NCI-H1930 (cell line): ENCODE measurements around the gene PPP1R10.

Experiments used
- DNase-seq, 2 experiments: peaks; one replicate each; lab custom pipeline; 2025; lab: John Stamatoyannopoulos, UW

The PPP1R10 gene

GRCh38 chr6:30619561-30619960 lies 2.5 kb upstream of the PPP1R10 start:
- DNase-seq, result no peak

- DNase-seq, result no peak
These were observed 1.3 kb upstream of the PPP1R10 start for GRCh38 chr6:30618270-30618797.

GRCh38 chr6:30617565-30618269 lies 674 bp upstream of the PPP1R10 start, which contains the start of gene MRPS18B:
Gene MRPS18B (plus strand): TSS chr6:30617840. CDS start chr6:30617866, 26 bp downstream.
- DNase-seq, result peak; percentile 92 to 98

GRCh38 chr6:30615958-30616810 lies 859 bp downstream of the PPP1R10 start:
- DNase-seq, result peak in 1 of 2 experiments; percentile 25

GRCh38 chr6:30615219-30615957 lies 1.7 kb downstream of the PPP1R10 start:
- peak; percentile 13 to 49 for DNase-seq

GRCh38 chr6:30614843-30615218 lies 2.2 kb downstream of the PPP1R10 start:
- DNase-seq, result peak; percentile 91 to 92

- no peak for DNase-seq
These were observed 2.8 kb downstream of the PPP1R10 start for GRCh38 chr6:30614044-30614842.

- no peak for DNase-seq
These were observed 3.6 kb downstream of the PPP1R10 start for GRCh38 chr6:30613251-30614043.

- DNase-seq, result no peak
These were observed 4.3 kb downstream of the PPP1R10 start for GRCh38 chr6:30612687-30613248.

- no peak for DNase-seq
These were observed 4.8 kb downstream of the PPP1R10 start for GRCh38 chr6:30612213-30612612.

GRCh38 chr6:30611856-30612194 lies 5.2 kb downstream of the PPP1R10 start:
- no peak for DNase-seq

GRCh38 chr6:30611150-30611855 lies 5.7 kb downstream of the PPP1R10 start:
- DNase-seq, result no peak

GRCh38 chr6:30610065-30610464 lies 7.0 kb downstream of the PPP1R10 start:
- DNase-seq, result no peak

GRCh38 chr6:30603961-30604360 lies 13.1 kb downstream of the PPP1R10 start:
- no peak for DNase-seq

- DNase-seq, result no peak
These were observed 15.0 kb downstream of the PPP1R10 start for GRCh38 chr6:30601815-30602641.

GRCh38 chr6:30601436-30601814 lies 15.6 kb downstream of the PPP1R10 start:
- no peak for DNase-seq

GRCh38 chr6:30600451-30600961 lies 16.5 kb downstream of the PPP1R10 start:
- DNase-seq, result no peak

- DNase-seq, result no peak
These were observed 17.3 kb downstream of the PPP1R10 start for GRCh38 chr6:30599625-30600324.
